GM18909 (cell line): ENCODE measurements around the gene GNG8.

Experiments
- ATAC-seq: cut with Tn5 transposase; IDR thresholded peaks from one replicate; pipeline ENCODE4 v1.9.1; 2021; ENCODE audit warnings: mild to moderate bottlenecking; ENCODE audit not compliant: unreplicated experiment, poor library complexity

GNG8 gene

GRCh38 chr19:46605356-46605821, 30.6 kb downstream of the GNG8 start:
- ATAC-seq, result no peak

- no peak for ATAC-seq
Observed at GRCh38 chr19:46604781-46605355, 31.1 kb downstream of the GNG8 start.

- ATAC-seq, result no peak
Observed at GRCh38 chr19:46603752-46604231, 32.2 kb downstream of the GNG8 start.

- ATAC-seq, result no peak
Observed at GRCh38 chr19:46603195-46603637, 32.8 kb downstream of the GNG8 start.

- ATAC-seq, result no peak
Observed at GRCh38 chr19:46602392-46603194, 33.4 kb downstream of the GNG8 start.

GRCh38 chr19:46601318-46602224, 34.4 kb downstream of the GNG8 start, which contains the start of gene CALM3:
TSS of gene CALM3 (plus strand) at chr19:46601330. CDS start at chr19:46601435, 105 bp downstream.
- ATAC-seq, result no peak

- ATAC-seq, result peak; percentile 87
Observed at GRCh38 chr19:46600384-46601317, 35.4 kb downstream of the GNG8 start.

GRCh38 chr19:46599716-46600373, 36.2 kb downstream of the GNG8 start:
- ATAC-seq, result no peak

GRCh38 chr19:46598372-46598917, 37.6 kb downstream of the GNG8 start:
- ATAC-seq, result no peak

- ATAC-seq, result no peak
Observed at GRCh38 chr19:46596008-46596407, 40.0 kb downstream of the GNG8 start.

- ATAC-seq, result no peak
Observed at GRCh38 chr19:46591870-46592269, 44.1 kb downstream of the GNG8 start.

GRCh38 chr19:46591254-46591653, 44.7 kb downstream of the GNG8 start:
- ATAC-seq, result no peak

- no peak for ATAC-seq
Observed at GRCh38 chr19:46587861-46588260, 48.1 kb downstream of the GNG8 start.

GRCh38 chr19:46586294-46586693, 49.7 kb downstream of the GNG8 start:
- ATAC-seq, result no peak

- no peak for ATAC-seq
Observed at GRCh38 chr19:46585539-46585938, 50.5 kb downstream of the GNG8 start.
